ENCODE results near the gene S100A9. TPM values are rescaled to one million over a fixed set of nuclear protein-coding genes. Genes with fewer than 3 reads are reported as not detected.

S100A9 gene
- total RNA-seq, 1 experiment from 2014 or later: 0.59 TPM

DNA sequence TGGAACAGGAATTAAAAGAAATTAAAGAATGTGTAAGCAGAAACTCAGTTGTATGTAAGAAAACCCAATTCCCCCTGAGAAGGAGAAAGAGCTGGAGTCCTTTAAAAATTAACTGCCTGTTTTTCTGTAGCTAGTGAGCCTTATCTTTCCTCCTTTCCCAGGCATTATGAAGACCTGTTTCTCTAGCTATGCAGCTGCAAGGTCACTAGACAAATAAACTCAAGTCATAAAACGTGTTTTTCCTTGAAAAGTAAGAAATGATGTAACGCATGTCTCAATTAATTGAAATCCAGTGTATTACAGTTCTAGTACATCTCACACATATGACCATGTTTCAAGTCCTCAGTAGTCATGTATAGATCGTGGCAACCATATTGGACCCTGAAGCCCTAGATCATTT lies 12.5 kb downstream of the S100A9 start:
- H2AFZ ChIP-seq (ENCODE audit: low read depth, low read length, poor library complexity, severe bottlenecking): no peak overlapping the region
- no peak for ATAC-seq
- CTCF ChIA-PET: no interaction called here
- H3K27ac ChIP-seq (ENCODE audit: low read depth, low read length): no peak overlapping the region
- no TSS peak for BruUV-seq (replicated peaks)
- intact Hi-C loops (cut with micrococcal nuclease): no loop called here
- H3K4me2 ChIP-seq (ENCODE audit: low read length): no peak overlapping the region
- H3K9me3 ChIP-seq (ENCODE audit: control insufficient read depth in 1 of 2, insufficient read depth in 1 of 2, low read depth in 1 of 2, low read length in 2 of 2): no peaks in the 10 kb centered on the region
- DNase-seq (ENCODE audit: low read depth, low spot score): no peak
- no peaks in the 10 kb centered on the region for H3K36me3 ChIP-seq (ENCODE audit: control insufficient read depth in 1 of 2, insufficient read depth in 2 of 2, low read length in 2 of 2)
- no peaks in the 10 kb centered on the region for H3K9me2 ChIP-seq (ENCODE audit: insufficient read depth)
- no peak overlapping the region for H3K4me3 ChIP-seq (replicated peaks in 1 of 2; ENCODE audit: low read depth in 1 of 2, low read length in 2 of 2)
- H3K4me1 ChIP-seq (ENCODE audit: control insufficient read depth in 1 of 2, insufficient read depth in 2 of 2, low read length in 2 of 2): no peaks in the 10 kb centered on the region
- H3K27me3 ChIP-seq (ENCODE audit: insufficient read depth, low read length): peaks cover 27% of the 10 kb centered on the region
- POLR2A ChIA-PET: no interaction called here
- H3K9ac ChIP-seq (ENCODE audit: low read length): no peak overlapping the region
- H4K20me1 ChIP-seq (ENCODE audit: insufficient read depth): no peaks in the 10 kb centered on the region
- TF ChIP-seq EGR1 (IDR thresholded peaks at IDR 0.05; ENCODE audit: low read depth) (no peak), RAD21 (IDR thresholded peaks at IDR 0.05; ENCODE audit: low read depth) (no peak), ELF1 (IDR thresholded peaks at IDR 0.05; ENCODE audit: borderline replicate concordance, low read depth) (no peak), CEBPB (IDR thresholded peaks at IDR 0.05; ENCODE audit: low read depth) (no peak), ZNF274 (IDR thresholded peaks at IDR 0.05; ENCODE audit: low read depth, low read length) (no peak), FOSL1 (IDR thresholded peaks at IDR 0.05; ENCODE audit: low read depth) (no peak), POLR2AphosphoS5 (IDR thresholded peaks at IDR 0.05; ENCODE audit: low read depth, low read length) (no peak), CBX3 (IDR thresholded peaks at IDR 0.05; ENCODE audit: low read depth) (no peak), EZH2 (IDR thresholded peaks at IDR 0.05) (no peak), EZH2phosphoT487 (IDR thresholded peaks at IDR 0.05; ENCODE audit: borderline replicate concordance) (no peak), YY1 (IDR thresholded peaks at IDR 0.05; ENCODE audit: extremely low read depth, insufficient replicate concordance, low read depth, low read length) (no peak)
- TF ChIP-seq, protein P1, sequence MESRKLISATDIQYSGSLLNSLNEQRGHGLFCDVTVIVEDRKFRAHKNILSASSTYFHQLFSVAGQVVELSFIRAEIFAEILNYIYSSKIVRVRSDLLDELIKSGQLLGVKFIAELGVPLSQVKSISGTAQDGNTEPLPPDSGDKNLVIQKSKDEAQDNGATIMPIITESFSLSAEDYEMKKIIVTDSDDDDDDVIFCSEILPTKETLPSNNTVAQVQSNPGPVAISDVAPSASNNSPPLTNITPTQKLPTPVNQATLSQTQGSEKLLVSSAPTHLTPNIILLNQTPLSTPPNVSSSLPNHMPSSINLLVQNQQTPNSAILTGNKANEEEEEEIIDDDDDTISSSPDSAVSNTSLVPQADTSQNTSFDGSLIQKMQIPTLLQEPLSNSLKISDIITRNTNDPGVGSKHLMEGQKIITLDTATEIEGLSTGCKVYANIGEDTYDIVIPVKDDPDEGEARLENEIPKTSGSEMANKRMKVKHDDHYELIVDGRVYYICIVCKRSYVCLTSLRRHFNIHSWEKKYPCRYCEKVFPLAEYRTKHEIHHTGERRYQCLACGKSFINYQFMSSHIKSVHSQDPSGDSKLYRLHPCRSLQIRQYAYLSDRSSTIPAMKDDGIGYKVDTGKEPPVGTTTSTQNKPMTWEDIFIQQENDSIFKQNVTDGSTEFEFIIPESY (IDR thresholded peaks at IDR 0.05; ENCODE audit: extremely low read depth, insufficient replicate concordance, low read length): no peak
- TF ChIP-seq, protein P2, sequence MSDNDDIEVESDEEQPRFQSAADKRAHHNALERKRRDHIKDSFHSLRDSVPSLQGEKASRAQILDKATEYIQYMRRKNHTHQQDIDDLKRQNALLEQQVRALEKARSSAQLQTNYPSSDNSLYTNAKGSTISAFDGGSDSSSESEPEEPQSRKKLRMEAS (IDR thresholded peaks at IDR 0.05): no peak
- TF ChIP-seq, protein P3, sequence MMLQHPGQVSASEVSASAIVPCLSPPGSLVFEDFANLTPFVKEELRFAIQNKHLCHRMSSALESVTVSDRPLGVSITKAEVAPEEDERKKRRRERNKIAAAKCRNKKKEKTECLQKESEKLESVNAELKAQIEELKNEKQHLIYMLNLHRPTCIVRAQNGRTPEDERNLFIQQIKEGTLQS (IDR thresholded peaks at IDR 0.05): no peak
- no peaks in the 10 kb centered on the region for H3K79me2 ChIP-seq (ENCODE audit: insufficient read depth, low read length)
- RAD21 ChIA-PET (ENCODE audit: low non-redundant PET in 1 of 2, low total read pairs in 2 of 2, uncharacterized antibody in 2 of 2, unreplicated experiment in 2 of 2): no interaction called here
